Measurements from ENCODE around the gene PDE6D. TPM values are rescaled to one million over a fixed set of nuclear protein-coding genes. Genes with fewer than 3 reads are reported as not detected.

The PDE6D gene
- total RNA-seq (2016; rRNA removed; fragmentation: Illumina TruSeq; extraction: Trizol) (14.1 and 22.6 TPM in 2 replicates), polyA plus RNA-seq (2011; rRNA removed) (20.5 and 23.2 TPM in 2 replicates), polyA minus RNA-seq (2011; rRNA and poly(A)+ RNA removed; ENCODE audit: low replicate concordance) (9.3 and 18.2 TPM in 2 replicates), Bru-seq, nascent RNA (percentile 52 among the genes with signal in this experiment), BruChase-seq, experiment 1, labeled RNA remaining after a 6-hour chase (percentile 41 among the genes with signal in this experiment), BruChase-seq, experiment 2, labeled RNA remaining after a 2-hour chase (percentile 54 among the genes with signal in this experiment)
- 10.3 and 11.8 TPM in 2 replicates for total RNA-seq (2016; cell fraction: cytosol; rRNA removed; fragmentation: Illumina TruSeq; extraction: Trizol; ENCODE audit: low read depth)
- total RNA-seq (2016; cell fraction: insoluble cytoplasmic fraction; rRNA removed; fragmentation: Illumina TruSeq; extraction: Trizol) = 15.5 and 20.5 TPM in 2 replicates
- total RNA-seq (2016; cell fraction: membrane; rRNA removed; fragmentation: Illumina TruSeq; extraction: Trizol) = 15.5 and 19.5 TPM in 2 replicates
- total RNA-seq (2016; cell fraction: nucleus; rRNA removed; fragmentation: Illumina TruSeq; extraction: Trizol) = 9.9 and 10.3 TPM in 2 replicates
- 18.3 and 22.7 TPM in 2 replicates for polyA plus RNA-seq (2011; cell fraction: cytosol; rRNA removed)
- polyA plus RNA-seq (2011; cell fraction: nucleus; rRNA removed) = 5.1 and 6.7 TPM in 2 replicates
- 8.4 and 12.4 TPM in 2 replicates for polyA plus RNA-seq (2012)
- polyA plus RNA-seq (2016; cell fraction: cytosol; fragmentation: Illumina TruSeq; extraction: Trizol; ENCODE audit: low read depth) = 15.0 and 20.7 TPM in 2 replicates
- polyA plus RNA-seq (2016; cell fraction: insoluble cytoplasmic fraction; fragmentation: Illumina TruSeq; extraction: Trizol; ENCODE audit: low read depth) = 30.1 TPM in 2 replicates
- polyA plus RNA-seq (2016; cell fraction: membrane; fragmentation: Illumina TruSeq; extraction: Trizol; ENCODE audit: low read depth) = 19.2 and 24.9 TPM in 2 replicates
- 12.1 and 13.8 TPM in 2 replicates for polyA plus RNA-seq (2016; cell fraction: nucleus; fragmentation: Illumina TruSeq; extraction: Trizol; ENCODE audit: insufficient read depth, low read depth)
- 4.9 and 6.9 TPM in 2 replicates for polyA minus RNA-seq (2011; cell fraction: cytosol; rRNA and poly(A)+ RNA removed)
- polyA minus RNA-seq (2011; cell fraction: nucleus; rRNA and poly(A)+ RNA removed) = 7.1 and 8.6 TPM in 2 replicates
- long read RNA-seq, experiment 1, transcript PDE6D-201 (5 exons, 1,175 nt) = major isoform, 15 of 16 reads
- long read RNA-seq, experiment 1, partial matches to known transcripts = 0 of 16 reads
- long read RNA-seq, experiment 1, other reads (novel, unspliced or antisense) = 0 of 16 reads
- long read RNA-seq, experiment 2, transcript PDE6D-201 (5 exons, 1,175 nt) = major isoform, 20 of 24 reads
- long read RNA-seq, experiment 2, partial matches to known transcripts = 0 of 24 reads
- long read RNA-seq, experiment 2, other reads (novel, unspliced or antisense) = 3 of 24 reads

GRCh38 chr2:231780909-231781797, at the start of gene PDE6D:
TSS of gene PDE6D (minus strand) at chr2:231781282. CDS start at chr2:231781114, 168 bp downstream.
- DNase-seq (ENCODE audit: low spot score) (peak; percentile 97), FAIRE-seq (peak; percentile 89), ATAC-seq (peak; percentile 97)
- Histone ChIP-seq H3K9ac (ENCODE audit: insufficient read depth, low read depth, low read length) (peak within 1 kb of the TSS; percentile 77), H3K4me3 (replicated peaks in 1 of 3; ENCODE audit: insufficient read depth in 1 of 3, low read depth in 2 of 3, low read length in 3 of 3) (peak within 1 kb of the TSS; percentile 70 to 92 (median 88)), H3K4me2 (ENCODE audit: low read depth, low read length) (peak within 1 kb of the TSS; percentile 100), H3K9me3 (ENCODE audit: low read length) (no peaks in the 10 kb centered on the region), H3K79me2 (ENCODE audit: insufficient read depth, low read length) (peaks cover 15% of the 10 kb centered on the region), H3K27ac (ENCODE audit: extremely low read length, insufficient read depth, low read length) (peak within 1 kb of the TSS; percentile 65), H2AFZ (ENCODE audit: low read length) (peak within 1 kb of the TSS; percentile 94), H3K36me3 (replicated peaks in 1 of 2; ENCODE audit: control insufficient read depth in 1 of 2, insufficient read depth in 2 of 2, low read length in 2 of 2) (no peaks in the 10 kb centered on the region), H3K27me3 (ENCODE audit: control insufficient read depth in 1 of 2, insufficient read depth in 2 of 2, low read length in 2 of 2) (no peaks in the 10 kb centered on the region; a peak in 1 of 5 replicates), H3K4me1 (ENCODE audit: insufficient read depth, low read length) (peaks cover 51% of the 10 kb centered on the region), H4K20me1 (ENCODE audit: insufficient read depth, low read length) (0 out of 2 replicates have a peak, but pooled peaks cover 3% of the 10 kb centered on the region)
- no TSS peak for BruUV-seq (replicated peaks)
- intact Hi-C loops (cut with micrococcal nuclease; ENCODE audit: unreplicated experiment) = loop anchor here (2.0 kb wide), 3 partner anchors 60 to 168 kb away; no protein-coding TSS in a partner anchor
- in situ Hi-C loops (cut with HindIII; ENCODE audit: extremely low pct_ligation_motif_present, low pct_unique_long_range_greater_than_20kb) = no loop called here
- ChIA-PET POLR2A (interaction anchor here (0.6 to 1.0 kb wide), 9 partner anchors 8 to 769 kb away, joined by 3 to 8 read pairs (median 3); partner anchors contain the start of genes EIF4E2, NCL, PTMA and TIGD1), CTCF (ENCODE audit: low intra/inter-chr PET ratio, low total read pairs) (interaction anchor here (0.6 kb wide), 1 partner anchor 169 kb away, joined by 3 read pairs; no protein-coding TSS in a partner anchor)
- WGBS (ENCODE audit: low lambda C conversion rate) = 2% methylated on average over 34 of the region's 67 CpGs
- TF ChIP-seq ZBTB49 (CRISPR knock-in tag; IDR thresholded peaks at IDR 0.05; ENCODE audit: borderline replicate concordance) (no peak), MTERF4 (CRISPR knock-in tag; IDR thresholded peaks at IDR 0.05) (peak; percentile 57; the same call in 1 of the 2 replicates), ZNF317 (CRISPR knock-in tag; IDR thresholded peaks at IDR 0.05) (peak; percentile 76; the same call in 1 of the 2 replicates), BCL3 (CRISPR knock-in tag; IDR thresholded peaks at IDR 0.05) (peak; percentile 44; the same call in 1 of the 2 replicates), DPF2 (CRISPR knock-in tag; IDR thresholded peaks at IDR 0.05; ENCODE audit: borderline replicate concordance, low read depth) (peak; percentile 24; the same call in 1 of the 2 replicates), RBFOX2 (IDR thresholded peaks at IDR 0.05; ENCODE audit: low read depth, low read length) (peak; percentile 83), YEATS2 (CRISPR knock-in tag; IDR thresholded peaks at IDR 0.05; ENCODE audit: borderline replicate concordance) (peak; percentile 77), ZNF670 (CRISPR knock-in tag; IDR thresholded peaks at IDR 0.05; ENCODE audit: borderline replicate concordance) (peak; percentile 96), SPEN (CRISPR knock-in tag; IDR thresholded peaks at IDR 0.05; ENCODE audit: low read depth) (peak; percentile 68), MYC (CRISPR knock-in tag; IDR thresholded peaks at IDR 0.05; ENCODE audit: borderline replicate concordance) (peak; percentile 7; the same call in 1 of the 2 replicates)
